ENCODE measurements around the gene PIGN. TPM values are rescaled to one million over a fixed set of nuclear protein-coding genes. Genes with fewer than 3 reads are reported as not detected.

The PIGN gene
- total RNA-seq, 2 experiments from 2014 or later = 9.6 to 11.7 TPM

DNA sequence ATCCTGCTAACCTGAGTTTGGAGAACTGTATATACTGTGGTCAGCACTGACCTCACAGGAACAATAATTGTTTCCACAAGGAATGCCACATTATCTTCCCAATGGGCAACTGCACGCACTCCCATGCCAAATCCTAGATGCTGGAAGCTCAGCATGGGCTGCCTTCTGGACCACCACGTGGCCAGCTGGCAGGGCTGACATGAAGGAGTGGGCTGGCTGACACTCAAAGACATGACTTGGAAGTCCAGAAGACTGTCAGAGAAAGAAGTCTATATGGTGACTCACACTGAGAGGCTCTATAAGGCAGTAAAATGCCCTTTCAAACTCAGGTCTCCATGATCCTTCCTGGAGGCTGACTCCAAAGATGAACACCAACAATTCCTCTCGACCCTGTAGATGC, 195.7 kb downstream of the PIGN start:
- ChIA-PET CTCF (no interaction called here), POLR2A (no interaction called here)
- intact Hi-C loops (cut with DNase I, micrococcal nuclease) = no loop called here
- Histone ChIP-seq H3K27ac (ENCODE audit: low read depth in 1 of 2, low read length in 2 of 2) (no peak overlapping the region), H3K9me3 (ENCODE audit: control insufficient read depth in 1 of 2, insufficient read depth in 1 of 2, low read length in 2 of 2) (no peaks in the 10 kb centered on the region), H3K4me3 (ENCODE audit: low read length) (no peak overlapping the region), H3K27me3 (ENCODE audit: control insufficient read depth in 1 of 2, insufficient read depth in 2 of 2, low read length in 2 of 2) (peaks cover 0 to 4% of the 10 kb centered on the region in 2 experiments), H3K4me1 (ENCODE audit: insufficient read depth, low read length) (no peaks in the 10 kb centered on the region), H3K36me3 (ENCODE audit: insufficient read depth, low read length) (no peaks in the 10 kb centered on the region)
- no peak overlapping the region for H3K4me3 Mint-ChIP-seq
- ATAC-seq (ENCODE audit: poor library complexity) (no peak), DNase-seq (no peak)
- H3K4me1 Mint-ChIP-seq (ENCODE audit: low read depth) = no peaks in the 10 kb centered on the region
- no peaks in the 10 kb centered on the region for H3K9me3 Mint-ChIP-seq
- H3K27ac Mint-ChIP-seq = no peak overlapping the region
- H3K27me3 Mint-ChIP-seq = no peaks in the 10 kb centered on the region
- TF ChIP-seq, protein P1, sequence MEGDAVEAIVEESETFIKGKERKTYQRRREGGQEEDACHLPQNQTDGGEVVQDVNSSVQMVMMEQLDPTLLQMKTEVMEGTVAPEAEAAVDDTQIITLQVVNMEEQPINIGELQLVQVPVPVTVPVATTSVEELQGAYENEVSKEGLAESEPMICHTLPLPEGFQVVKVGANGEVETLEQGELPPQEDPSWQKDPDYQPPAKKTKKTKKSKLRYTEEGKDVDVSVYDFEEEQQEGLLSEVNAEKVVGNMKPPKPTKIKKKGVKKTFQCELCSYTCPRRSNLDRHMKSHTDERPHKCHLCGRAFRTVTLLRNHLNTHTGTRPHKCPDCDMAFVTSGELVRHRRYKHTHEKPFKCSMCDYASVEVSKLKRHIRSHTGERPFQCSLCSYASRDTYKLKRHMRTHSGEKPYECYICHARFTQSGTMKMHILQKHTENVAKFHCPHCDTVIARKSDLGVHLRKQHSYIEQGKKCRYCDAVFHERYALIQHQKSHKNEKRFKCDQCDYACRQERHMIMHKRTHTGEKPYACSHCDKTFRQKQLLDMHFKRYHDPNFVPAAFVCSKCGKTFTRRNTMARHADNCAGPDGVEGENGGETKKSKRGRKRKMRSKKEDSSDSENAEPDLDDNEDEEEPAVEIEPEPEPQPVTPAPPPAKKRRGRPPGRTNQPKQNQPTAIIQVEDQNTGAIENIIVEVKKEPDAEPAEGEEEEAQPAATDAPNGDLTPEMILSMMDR (IDR thresholded peaks at IDR 0.05) = no peak
- no peaks in the 10 kb centered on the region for H3K36me3 Mint-ChIP-seq (ENCODE audit: low read depth)

Other genes starting within 250 kb of the PIGN start
- gene RELCH, start 199 bp upstream of the PIGN start, total RNA-seq = 10 to 100 TPM; 39.6 to 44.3 TPM
- 1 to 10 TPM; 1.7 TPM for gene TNFRSF11A, start 138.3 kb upstream of the PIGN start, total RNA-seq